Stimulated activated CD8-positive, alpha-beta memory T cell treated with anti-CD3 and anti-CD28 coated beads, Interleukin-4, amount 100 ng/mL, for 48 hours (primary cell): ENCODE results near the gene MAP4K5.

Source experiments
- DNase-seq: peaks from one replicate; pipeline ENCODE4 v3.0.0-alpha.2; 2020

Gene MAP4K5

DNA sequence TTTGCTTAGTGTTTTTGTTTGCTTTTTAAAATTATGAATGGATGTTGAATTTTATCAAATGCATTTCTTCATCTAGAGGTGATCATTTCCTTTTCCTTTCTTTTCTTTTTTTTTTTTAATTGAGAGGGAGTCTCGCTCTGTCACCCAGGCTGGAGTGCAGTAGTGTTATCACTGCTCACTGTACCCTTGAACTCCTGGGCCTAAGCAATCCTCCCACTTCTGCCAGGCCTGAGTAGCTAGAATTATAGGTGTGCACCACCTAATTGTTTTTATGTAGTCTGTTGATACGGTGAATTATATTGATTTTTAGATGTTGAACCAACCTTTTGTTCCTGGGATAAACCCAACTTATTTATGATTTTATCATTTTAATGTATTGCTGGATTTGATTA lies 134.2 kb downstream of the MAP4K5 start:
- no peak for DNase-seq

DNA sequence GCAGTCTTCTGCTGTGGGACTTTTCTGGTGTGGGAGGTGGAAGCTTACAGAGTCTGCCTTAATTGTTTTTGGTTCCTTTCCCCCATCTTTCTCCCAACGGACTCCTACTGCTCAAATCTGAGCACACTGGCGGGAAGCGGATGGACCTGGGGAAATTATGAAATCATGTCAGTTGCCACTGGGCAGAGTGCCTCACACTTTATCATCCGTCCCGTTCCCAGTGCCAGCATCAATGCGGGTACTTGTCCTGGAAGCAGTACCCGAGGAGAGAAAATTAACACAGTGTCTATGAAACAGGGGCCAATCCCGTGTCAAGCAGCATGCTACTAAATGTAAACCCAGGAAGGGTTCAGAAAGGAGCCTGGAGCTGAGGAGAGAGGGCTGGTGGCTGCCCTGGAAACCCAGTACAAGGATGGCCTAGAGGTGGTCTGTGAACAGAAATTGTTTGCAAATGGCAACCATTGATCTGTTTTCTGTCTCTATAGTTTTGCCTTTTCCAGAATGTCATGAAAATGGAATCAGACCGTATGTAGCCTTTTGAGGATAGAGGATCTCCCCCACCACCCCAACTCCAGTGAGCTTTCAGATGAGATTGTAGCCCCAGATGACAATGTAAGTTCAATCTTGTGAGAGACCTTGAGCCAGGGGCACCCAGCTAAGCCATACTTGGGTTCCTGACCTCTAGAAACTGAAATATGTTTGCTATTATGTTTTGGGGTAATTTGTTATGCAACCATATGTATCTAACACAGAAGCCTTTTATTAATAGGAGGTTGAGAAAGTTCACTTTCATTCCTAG lies 134.8 kb downstream of the MAP4K5 start:
- DNase-seq = no peak

DNA sequence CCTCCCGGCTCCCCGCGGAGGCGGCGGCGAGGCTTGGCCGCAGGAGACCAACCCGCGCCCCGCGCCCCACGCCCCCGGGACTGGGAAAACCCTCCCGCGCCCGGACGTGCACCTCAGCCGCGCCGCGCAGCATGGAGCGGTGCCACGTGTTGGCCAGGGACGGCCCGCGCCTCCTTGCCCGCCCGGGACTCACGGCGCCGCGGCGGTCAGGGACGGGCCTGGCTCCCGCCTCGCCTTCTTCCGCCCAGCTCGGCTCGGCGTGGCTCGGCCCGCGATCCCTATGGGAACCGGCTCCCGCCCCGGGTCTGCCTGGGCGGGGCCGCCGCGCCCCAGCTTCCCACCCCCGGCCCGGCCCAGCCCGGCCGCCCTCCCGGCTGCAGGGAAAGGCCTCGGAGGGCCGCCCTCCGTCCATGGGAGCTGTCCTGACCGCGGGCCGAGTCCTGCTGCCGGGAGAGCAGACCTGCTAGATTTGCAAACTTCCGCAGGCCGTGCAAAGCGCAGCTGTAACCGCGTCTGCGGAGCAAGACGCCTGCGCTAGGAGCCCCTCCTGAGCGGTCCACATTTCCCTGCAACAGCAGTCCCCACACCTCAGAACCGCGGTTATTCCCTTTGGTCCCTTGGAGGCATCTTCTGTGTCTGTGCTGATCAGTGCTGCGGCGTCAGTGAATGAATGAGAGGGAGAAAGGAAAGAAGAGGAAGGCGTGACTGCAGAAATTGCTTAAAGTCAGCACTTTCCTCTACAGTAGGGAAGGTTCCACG lies 135.6 kb downstream of the MAP4K5 start, which contains the start of gene CDKL1:
CDKL1 (minus strand) TSS at position 251 of the 759 bp plus-strand sequence. CDS start 1,013 bp downstream, outside the sequence.
- DNase-seq = peak; percentile 61

DNA sequence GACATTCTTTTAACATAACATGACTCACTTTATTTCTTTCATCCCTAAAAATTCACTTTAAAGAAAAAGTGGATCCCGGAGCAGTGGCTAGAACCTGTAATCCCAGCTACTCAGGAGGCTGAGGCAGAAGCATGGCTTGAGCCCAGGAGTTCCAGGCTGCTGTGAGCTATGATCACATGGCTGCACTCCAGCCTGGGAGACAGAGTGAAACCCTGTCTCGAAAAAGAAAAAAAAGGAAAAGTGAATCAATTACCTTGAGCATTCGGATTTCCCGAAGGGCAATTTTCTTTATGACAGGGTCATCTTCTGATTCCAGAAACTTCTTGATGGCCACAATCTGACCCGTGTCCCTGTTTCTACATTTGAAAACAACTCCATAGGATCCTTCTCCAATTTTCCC lies 136.9 kb downstream of the MAP4K5 start:
- no peak for DNase-seq

DNA sequence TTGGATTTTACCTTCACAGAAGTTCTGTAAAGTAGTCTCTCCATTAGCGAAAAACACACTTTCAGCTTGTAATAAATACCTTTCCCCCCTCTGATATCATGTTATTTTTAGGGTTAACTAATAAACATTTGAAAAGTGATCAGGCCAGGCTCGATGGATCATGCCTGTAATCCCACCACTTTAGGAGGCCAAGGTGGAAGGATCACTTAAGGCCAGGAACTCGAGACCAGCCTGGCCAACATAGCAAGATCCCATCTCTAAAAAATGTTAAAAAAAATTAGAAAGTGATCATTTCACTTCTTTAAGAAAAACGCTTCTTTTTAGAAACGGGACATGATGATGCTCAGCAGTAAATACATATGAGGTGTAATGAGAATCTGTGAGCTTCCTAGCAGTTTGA lies 137.7 kb downstream of the MAP4K5 start:
- no peak for DNase-seq

DNA sequence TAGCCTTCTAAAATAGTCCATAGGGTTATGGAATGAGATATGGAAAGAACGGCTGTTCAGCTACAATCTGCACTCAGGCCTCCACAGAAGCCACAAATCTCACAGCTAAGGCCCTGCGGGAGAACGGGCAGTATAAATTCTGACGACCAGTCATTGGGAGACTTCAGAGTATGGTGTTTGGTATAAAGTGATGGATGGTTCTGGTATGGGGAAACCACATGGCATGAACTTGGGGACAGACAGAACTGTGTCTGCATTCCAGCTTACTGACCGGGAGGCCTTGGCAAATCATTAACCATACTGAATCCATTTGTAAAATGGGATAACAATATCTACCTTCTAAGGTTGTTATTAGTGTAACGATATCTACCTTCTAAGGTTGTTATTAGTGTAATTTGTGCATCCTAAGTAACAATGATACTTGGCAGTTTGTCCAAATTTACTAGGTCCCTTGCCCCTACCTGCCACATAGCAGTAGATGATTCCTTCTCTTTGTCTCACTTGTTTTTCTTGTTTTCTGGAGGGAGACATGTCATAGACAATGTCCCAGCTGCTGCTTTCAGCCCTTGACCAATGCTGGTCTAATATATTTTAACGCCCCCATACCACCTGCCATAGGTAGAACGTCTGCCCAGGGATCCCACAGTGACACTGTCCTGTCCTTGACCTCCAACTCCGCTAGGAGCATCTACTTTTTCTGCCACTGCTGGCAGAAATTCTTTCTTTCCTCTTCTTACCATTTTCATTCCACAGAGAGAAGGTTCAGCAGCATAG lies 142.5 kb downstream of the MAP4K5 start:
- no peak for DNase-seq

DNA sequence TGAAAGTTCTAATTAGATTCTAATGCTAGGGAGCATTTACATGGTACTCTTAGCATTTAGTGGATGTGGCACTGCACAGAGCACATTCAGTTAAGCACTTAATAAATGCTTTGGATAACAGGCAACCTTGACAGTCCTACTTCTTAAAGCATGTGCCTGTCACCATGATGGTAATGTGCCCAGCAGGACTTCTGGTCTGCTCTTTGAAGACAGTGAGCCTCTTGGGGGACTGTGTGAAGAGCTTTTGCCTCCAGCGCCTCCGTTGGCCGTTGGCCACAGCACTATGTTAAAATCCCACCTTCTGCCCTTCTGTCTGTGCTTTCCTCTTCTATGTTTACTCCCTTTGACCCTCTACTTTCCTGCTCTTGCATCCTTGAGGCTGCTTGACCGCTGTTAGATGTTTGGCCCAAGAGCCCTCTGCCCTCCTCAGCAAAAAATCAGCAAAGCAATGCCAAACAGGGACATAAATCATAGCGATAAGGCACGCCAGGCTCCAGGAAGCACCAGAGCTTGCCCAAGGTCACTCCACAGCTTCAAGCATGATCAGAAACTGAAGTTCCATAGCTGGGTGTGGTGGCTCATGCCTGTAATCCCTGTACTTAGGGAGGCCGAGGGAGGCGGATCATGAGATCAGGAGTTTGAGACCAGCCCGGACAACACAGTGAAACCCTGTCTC lies 144.0 kb downstream of the MAP4K5 start:
- no peak for DNase-seq

DNA sequence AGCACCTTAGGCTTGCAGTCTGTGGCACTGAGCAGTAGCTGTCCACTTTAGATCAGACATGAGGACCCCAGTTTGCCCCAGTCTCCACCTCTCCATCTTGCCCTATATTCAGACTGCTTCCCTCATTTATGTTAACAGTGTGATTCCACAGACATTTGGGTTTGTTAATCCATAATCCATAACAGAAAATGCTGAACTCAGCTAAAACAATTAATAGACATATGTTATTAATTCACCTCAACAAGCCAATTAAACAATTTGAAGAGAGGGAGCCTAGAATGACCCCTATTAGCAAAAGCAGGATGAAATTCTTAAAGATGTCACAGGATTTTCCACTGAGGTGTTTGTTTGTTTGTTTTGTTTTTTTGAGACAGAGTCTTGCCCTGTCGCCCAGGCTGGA lies 144.8 kb downstream of the MAP4K5 start:
- DNase-seq = no peak

DNA sequence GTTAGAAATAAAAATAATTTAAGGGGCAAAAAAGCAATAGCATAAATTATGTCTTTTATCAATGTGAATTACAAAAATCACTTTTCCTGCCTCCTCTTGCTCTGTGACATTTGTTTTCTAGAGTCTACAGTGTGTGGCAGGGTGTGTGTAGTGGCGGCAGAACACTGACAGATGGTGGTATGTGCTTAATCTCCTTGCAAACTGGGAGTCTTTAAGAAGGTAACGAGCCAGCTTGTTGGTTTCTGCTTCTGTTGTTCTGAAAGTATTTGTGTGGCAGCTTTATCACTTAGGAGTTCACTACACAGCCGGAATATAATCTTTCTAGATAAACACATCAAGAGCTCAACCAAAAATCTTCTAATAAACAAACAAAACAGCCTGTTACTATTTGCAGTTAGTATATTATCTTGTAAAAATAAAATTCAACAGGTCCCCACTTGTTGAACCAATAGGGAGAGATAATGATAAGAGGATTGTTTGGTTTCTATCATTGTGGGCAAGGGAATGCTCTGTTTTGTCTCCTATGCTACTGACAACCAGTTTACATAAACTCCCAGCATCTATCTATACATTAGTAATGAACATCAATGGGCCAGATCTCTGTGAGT lies 148.6 kb downstream of the MAP4K5 start:
- no peak for DNase-seq

DNA sequence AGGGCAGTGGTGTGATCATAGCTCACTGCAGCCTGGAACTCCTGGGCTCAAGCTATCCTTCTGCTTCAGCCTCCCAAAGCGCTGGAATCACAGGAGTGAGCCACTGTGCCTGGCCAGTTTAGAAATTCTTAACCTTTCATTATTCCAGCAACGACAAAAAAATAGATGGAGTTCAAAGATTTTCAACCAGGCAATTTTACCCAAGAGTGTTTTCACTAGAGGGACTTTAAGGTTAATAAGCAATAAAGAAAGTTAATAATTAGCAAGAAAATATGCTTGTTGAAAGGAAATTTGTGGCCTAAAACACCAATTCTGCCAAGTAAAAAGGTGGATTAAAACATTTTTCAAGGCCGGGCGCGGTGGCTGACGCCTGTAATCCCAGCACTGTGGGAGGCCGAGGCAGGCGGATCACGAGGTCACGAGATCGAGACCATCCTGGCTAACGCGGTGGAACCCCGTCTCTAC lies 150.5 kb downstream of the MAP4K5 start:
- no peak for DNase-seq

DNA sequence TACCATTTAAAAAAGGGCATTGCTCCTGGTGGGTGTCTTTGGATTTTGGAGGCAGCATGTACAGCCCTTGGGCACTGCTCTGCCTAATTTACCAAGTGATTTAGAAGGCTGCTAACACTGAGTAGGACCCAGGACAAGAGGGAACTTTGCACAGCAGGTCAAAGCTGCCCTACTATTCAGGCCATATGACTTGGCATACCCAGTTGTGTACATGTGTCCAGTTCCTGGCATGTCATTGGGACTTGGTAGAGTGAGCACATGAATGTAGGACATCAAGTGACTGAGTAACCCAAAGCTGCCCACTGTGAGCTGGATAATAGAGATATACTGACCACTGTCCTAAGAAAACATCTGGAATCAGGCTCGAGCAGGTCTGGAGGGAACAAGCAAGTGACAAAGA lies 151.4 kb downstream of the MAP4K5 start:
- DNase-seq = no peak

DNA sequence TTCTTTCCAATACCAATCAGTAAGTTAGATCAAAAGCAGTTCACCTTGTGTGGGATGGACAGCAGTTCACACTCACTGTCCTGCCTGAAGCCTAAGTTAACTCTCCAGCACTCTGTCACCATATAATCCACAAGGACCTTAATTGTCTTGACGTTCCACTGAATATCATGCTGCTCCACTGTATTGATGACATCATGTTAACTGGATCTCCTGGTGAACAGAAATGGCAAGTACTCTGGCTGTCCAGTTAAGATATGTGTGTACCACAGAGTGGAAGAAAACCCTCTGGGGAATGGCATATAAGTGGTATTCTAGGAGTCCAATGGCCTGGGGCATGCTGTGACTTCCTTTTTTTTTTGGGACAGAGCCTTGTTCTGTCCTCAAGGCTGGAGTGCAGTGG lies 151.9 kb downstream of the MAP4K5 start:
- no peak for DNase-seq

DNA sequence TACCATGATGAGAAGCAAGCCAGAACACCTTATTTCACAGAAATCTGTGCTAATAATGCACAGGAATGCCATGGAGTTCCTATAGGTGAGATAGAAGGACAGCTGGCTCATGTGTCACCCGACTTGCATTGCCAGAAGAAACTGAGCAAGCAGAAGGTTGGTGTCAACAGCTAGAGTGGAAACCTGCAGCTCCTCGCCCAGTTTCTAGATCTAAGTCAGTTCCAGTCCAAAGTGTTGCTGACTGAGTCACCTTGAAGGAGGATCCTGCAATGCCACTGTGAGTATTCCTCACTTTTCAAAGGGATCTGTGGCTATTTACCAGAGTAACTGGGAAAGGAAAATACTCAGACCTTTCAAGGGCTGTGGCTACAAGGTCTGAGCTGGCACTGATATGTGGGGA lies 152.8 kb downstream of the MAP4K5 start:
- DNase-seq = no peak

DNA sequence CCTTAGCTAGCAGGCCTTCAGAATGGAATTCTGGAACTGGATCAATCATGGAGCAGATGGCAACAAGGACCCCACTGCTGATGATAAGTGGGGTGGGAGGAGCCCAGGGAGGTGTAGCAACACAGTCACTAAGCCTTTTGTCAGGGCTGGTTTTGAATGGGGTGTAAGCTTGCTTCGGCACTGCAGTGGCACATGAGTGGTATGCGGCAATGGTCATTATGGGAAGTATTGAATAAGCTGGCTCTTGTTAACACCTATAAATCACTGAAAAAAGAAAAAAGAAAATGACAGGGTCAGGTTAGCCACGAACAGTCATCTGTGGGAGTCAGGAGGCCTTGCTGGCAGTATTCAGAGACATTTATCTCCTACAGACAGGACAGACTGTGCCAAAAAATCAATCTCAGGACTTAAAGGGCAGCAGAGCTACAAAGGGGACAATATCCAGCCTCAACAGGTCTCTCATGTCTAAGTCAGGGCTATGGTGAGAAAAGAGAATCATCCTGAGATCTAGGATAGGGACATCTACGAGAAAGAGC lies 154.8 kb downstream of the MAP4K5 start:
- DNase-seq = no peak

DNA sequence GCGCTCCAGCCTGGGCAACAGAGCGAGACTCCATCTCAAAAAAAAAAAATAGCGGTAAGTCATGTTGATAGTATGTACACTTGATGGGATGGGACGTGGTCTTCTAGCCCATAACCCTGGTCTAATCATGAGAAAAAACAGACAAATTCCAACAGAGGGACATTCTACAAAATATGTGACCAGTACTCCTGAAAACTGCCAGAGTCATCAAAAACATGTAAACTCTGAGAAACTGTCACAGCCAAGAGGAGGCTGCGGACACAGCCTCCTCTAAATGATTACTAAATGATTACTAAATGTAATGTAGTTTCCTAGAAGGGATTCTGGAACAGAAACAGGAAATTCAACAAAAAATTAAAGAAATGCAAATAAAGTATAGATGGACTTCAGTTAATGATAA lies 156.6 kb downstream of the MAP4K5 start:
- no peak for DNase-seq

DNA sequence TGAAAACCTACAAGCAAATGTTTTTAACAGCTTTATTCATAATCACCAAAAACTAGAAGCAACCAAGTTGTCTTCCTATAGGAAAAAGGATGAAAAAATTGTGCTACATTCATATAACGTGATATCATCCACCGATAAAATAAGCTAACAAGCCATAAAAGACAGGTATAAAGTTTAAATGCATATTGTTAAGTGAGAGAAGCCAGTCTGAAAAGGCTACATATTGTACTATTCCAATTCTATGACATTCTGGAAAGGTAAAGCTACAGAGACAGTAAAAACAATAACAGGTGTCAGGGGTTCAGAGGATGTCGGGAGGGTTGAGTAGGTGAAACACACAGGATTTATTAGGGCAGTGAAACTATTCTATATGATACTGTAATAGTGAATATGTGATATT lies 158.4 kb downstream of the MAP4K5 start:
- no peak for DNase-seq

DNA sequence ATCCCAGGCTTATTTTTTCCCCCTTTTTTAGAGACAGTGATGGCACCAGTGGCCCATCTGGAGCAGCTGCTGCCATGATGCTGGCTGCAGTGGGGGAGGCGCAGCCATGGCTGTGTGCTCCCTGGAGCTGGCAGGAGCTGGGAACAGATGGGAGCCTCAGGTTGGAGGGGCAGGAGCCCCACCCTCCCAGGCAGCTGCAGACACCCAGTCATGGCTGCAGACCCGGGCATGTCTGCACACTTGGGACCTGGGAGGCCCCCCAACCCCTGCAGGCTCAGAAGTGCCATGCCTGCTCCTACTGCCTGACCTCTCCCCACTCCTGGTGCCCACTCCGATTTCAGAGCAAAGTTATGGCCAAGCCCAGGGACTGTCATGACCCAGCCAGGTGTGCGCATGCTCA lies 160.8 kb downstream of the MAP4K5 start:
- no peak for DNase-seq
